H1 (cell line): ENCODE data around the gene MRPL9. TPM values are rescaled to one million over a fixed set of nuclear protein-coding genes. Genes with fewer than 3 reads are reported as not detected.
A peak's percentile ranks its signal among the peaks of the same experiment; 100 is the strongest.

Experiments
- CTCF ChIA-PET: fragments of 300-600 bp; sonication (Branson Sonifier 250); formaldehyde crosslinking; loops from one replicate; lab custom pipeline; 2021; ENCODE audit not compliant: partially characterized antibody; lab: Charles Lee
- POLR2A ChIA-PET: fragments of 300-600 bp; sonication (Branson Sonifier 250); formaldehyde crosslinking; loops from one replicate; lab custom pipeline; 2021; ENCODE audit warnings: inconsistent platforms; ENCODE audit not compliant: partially characterized antibody; lab: Charles Lee
- DNase-seq, 2 experiments: peaks; one replicate each; pipeline versions ENCODE4 v3.0.0 to v3.0.0-alpha.2; 2010 to 2022; ENCODE audit warnings: low spot score in 2 of 2, low read depth in 1 of 2, mixed read lengths in 1 of 2
- FAIRE-seq: peaks from 2 replicates; lab custom pipeline; 2011; peaks lifted over from hg19 to GRCh38; lab: Jason Lieb, UNC
- H2AFZ ChIP-seq: 2 replicates; pipeline ENCODE4 v1.8.1; 2012; ENCODE audit warnings: low read length, inconsistent platforms
- H2AK5ac ChIP-seq: 2 replicates; pipeline ENCODE4 v1.6.1; 2013; ENCODE audit warnings: low read depth, low read length
- H2BK120ac ChIP-seq: replicated peaks from 2 replicates; pipeline ENCODE3; 2013; ENCODE audit warnings: low read depth, low read length, inconsistent platforms
- H2BK12ac ChIP-seq: 2 replicates; pipeline ENCODE4 v1.6.1; 2013; ENCODE audit warnings: low read depth, low read length
- H2BK15ac ChIP-seq: 2 replicates; pipeline ENCODE4 v1.6.1; 2013; ENCODE audit warnings: low read length
- H2BK20ac ChIP-seq: 2 replicates; pipeline ENCODE4 v1.6.1; 2013; ENCODE audit warnings: low read length
- H2BK5ac ChIP-seq: 2 replicates; pipeline ENCODE4 v1.6.1; 2013; ENCODE audit warnings: low read depth, low read length
- H3K14ac ChIP-seq: 2 replicates; pipeline ENCODE4 v1.6.1; 2013; ENCODE audit warnings: inconsistent platforms; ENCODE audit not compliant: insufficient read length
- H3K18ac ChIP-seq: 2 replicates; pipeline ENCODE4 v1.6.1; 2013; ENCODE audit warnings: low read length; ENCODE audit errors: extremely low read depth
- H3K23ac ChIP-seq: 2 replicates; pipeline ENCODE4 v1.6.1; 2013; ENCODE audit warnings: inconsistent platforms; ENCODE audit not compliant: insufficient read length
- H3K23me2 ChIP-seq: 2 replicates; pipeline ENCODE4 v1.6.1; 2013; ENCODE audit warnings: low read depth, low read length
- H3K27ac ChIP-seq: 2 replicates; pipeline ENCODE4 v1.6.1; 2011; ENCODE audit warnings: low read depth, low read length, inconsistent platforms
- H3K27me3 ChIP-seq, 4 experiments: replicated peaks in 1 of 4; 1 replicate in 1 of 4; 2 replicates in 3 of 4; pipeline versions ENCODE4 v1.6.1 to v1.8.1; 2011 to 2013; ENCODE audit warnings: low read length in 3 of 4, mild to moderate bottlenecking in 3 of 4, inconsistent platforms in 2 of 4, mixed read lengths in 2 of 4, moderate library complexity in 1 of 4; ENCODE audit not compliant: control insufficient read depth in 3 of 4, insufficient read depth in 3 of 4; ENCODE audit errors: extremely low read depth in 1 of 4
- H3K36me3 ChIP-seq, 4 experiments: 2 replicates each; pipeline versions ENCODE4 v1.6.1 to v1.8.1; 2011 to 2013; ENCODE audit warnings: mild to moderate bottlenecking in 4 of 4, low read length in 3 of 4, moderate library complexity in 2 of 4, control low read depth in 1 of 4, inconsistent platforms in 1 of 4; ENCODE audit not compliant: insufficient read depth in 4 of 4, control insufficient read depth in 2 of 4
- H3K4ac ChIP-seq: replicated peaks from 2 replicates; pipeline ENCODE3; 2013; ENCODE audit warnings: low read length, low read depth, mixed read lengths, inconsistent platforms; ENCODE audit not compliant: insufficient read length
- H3K4me1 ChIP-seq, 4 experiments: replicated peaks in 1 of 4; 1 replicate in 1 of 4; 2 replicates in 3 of 4; pipeline versions ENCODE4 v1.6.1 to v1.8.1; 2011 to 2013; ENCODE audit warnings: low read length in 3 of 4, inconsistent platforms in 2 of 4, mixed read lengths in 1 of 4; ENCODE audit not compliant: insufficient read depth in 4 of 4, control insufficient read depth in 3 of 4
- H3K4me2 ChIP-seq, 2 experiments: 2 replicates each; pipeline versions ENCODE4 v1.6.1 to v1.8.1; 2011 to 2013; ENCODE audit warnings: low read depth in 2 of 2, low read length in 2 of 2, control low read depth in 1 of 2, inconsistent platforms in 1 of 2, mild to moderate bottlenecking in 1 of 2; ENCODE audit not compliant: insufficient read depth in 1 of 2
- H3K4me3 ChIP-seq, 4 experiments: fragments of 200-600, 300-600 bp in 1 of 4; sonication (generic), shearing (Covaris generic), sonication (Bioruptor Twin) in 1 of 4; 2 replicates each; pipeline versions ENCODE4 v1.5.1 to v1.8.1; 2011 to 2016; ENCODE audit warnings: low read length in 4 of 4, low read depth in 3 of 4, control low read depth in 2 of 4, inconsistent platforms in 2 of 4, mild to moderate bottlenecking in 2 of 4, mixed read lengths in 1 of 4, moderate library complexity in 1 of 4; ENCODE audit not compliant: insufficient read depth in 2 of 4; ENCODE audit errors: extremely low read depth in 1 of 4
- H3K56ac ChIP-seq: replicated peaks from 2 replicates; pipeline ENCODE3; 2013; ENCODE audit warnings: low read depth, mild to moderate bottlenecking, mixed read lengths, low read length, inconsistent platforms; ENCODE audit not compliant: insufficient read length
- H3K79me1 ChIP-seq: 2 replicates; pipeline ENCODE4 v1.6.1; 2013; ENCODE audit warnings: low read depth, low read length, control low read depth
- H3K79me2 ChIP-seq, 2 experiments: 2 replicates each; pipeline versions ENCODE4 v1.6.1 to v1.8.1; 2012 to 2013; ENCODE audit warnings: low read length in 2 of 2, mild to moderate bottlenecking in 2 of 2, inconsistent platforms in 1 of 2; ENCODE audit not compliant: insufficient read depth in 2 of 2, control insufficient read depth in 1 of 2
- H3K9ac ChIP-seq, 4 experiments: replicated peaks in 1 of 4; 1 replicate in 1 of 4; 2 replicates in 3 of 4; pipeline versions ENCODE4 v1.6.1 to v1.8.1; 2011 to 2013; ENCODE audit warnings: low read depth in 3 of 4, low read length in 3 of 4, control low read depth in 2 of 4, mild to moderate bottlenecking in 2 of 4, moderate library complexity in 2 of 4, inconsistent platforms in 1 of 4; ENCODE audit errors: extremely low read depth in 1 of 4
- H3K9me3 ChIP-seq, 2 experiments: 2 replicates each; pipeline versions ENCODE4 v1.6.1 to v1.8.1; 2012 to 2013; ENCODE audit warnings: mild to moderate bottlenecking in 2 of 2, moderate library complexity in 2 of 2, control low read depth in 1 of 2, inconsistent platforms in 1 of 2, low read depth in 1 of 2, low read length in 1 of 2, mixed read lengths in 1 of 2; ENCODE audit not compliant: insufficient read depth in 2 of 2
- H4K20me1 ChIP-seq, 2 experiments: replicated peaks in 1 of 2; 2 replicates each; pipeline versions ENCODE3 to v1.8.1; 2011 to 2013; ENCODE audit warnings: inconsistent platforms in 2 of 2, low read length in 2 of 2, mild to moderate bottlenecking in 1 of 2; ENCODE audit not compliant: insufficient read depth in 2 of 2, control insufficient read depth in 1 of 2
- H4K5ac ChIP-seq: 2 replicates; pipeline ENCODE4 v1.6.1; 2013; ENCODE audit warnings: low read length, low read depth, mixed read lengths, inconsistent platforms; ENCODE audit not compliant: insufficient read length
- H4K8ac ChIP-seq: 2 replicates; pipeline ENCODE4 v1.8.0; 2013; ENCODE audit warnings: mild to moderate bottlenecking, moderate library complexity, low read length, inconsistent platforms; ENCODE audit not compliant: insufficient read depth; ENCODE audit errors: extremely low read depth
- H4K91ac ChIP-seq: replicated peaks from 2 replicates; pipeline ENCODE3; 2013; ENCODE audit warnings: low read length, mixed read lengths, inconsistent platforms; ENCODE audit not compliant: insufficient read length
- CHD2 ChIP-seq: IDR thresholded peaks from 2 replicates; pipeline ENCODE4 v1.6.1; 2012; ENCODE audit warnings: low read length, improper control_type of control experiment
- EGR1 ChIP-seq: IDR thresholded peaks from 2 replicates; pipeline ENCODE4 v1.6.1; 2011; ENCODE audit warnings: low read depth, low read length, borderline replicate concordance
- JUND ChIP-seq: IDR thresholded peaks from 2 replicates; pipeline ENCODE4 v1.6.1; 2011; ENCODE audit warnings: mild to moderate bottlenecking, improper control_type of control experiment, low read length
- KDM1A ChIP-seq: fragments of 200-600, 300-600 bp; sonication (generic); IDR thresholded peaks from 2 replicates; pipeline ENCODE4 v1.7.1; 2016; ENCODE audit warnings: mild to moderate bottlenecking, low read length, borderline replicate concordance
- MAFK ChIP-seq: IDR thresholded peaks from 2 replicates; pipeline ENCODE4 v1.6.1; 2012; ENCODE audit warnings: low read depth, mild to moderate bottlenecking, improper control_type of control experiment, low read length
- NRF1 ChIP-seq: IDR thresholded peaks from 2 replicates; pipeline ENCODE4 v1.6.1; 2011; ENCODE audit warnings: mild to moderate bottlenecking, low read depth, low read length, improper control_type of control experiment
- WGBS, 2 experiments: shearing (Covaris generic) in 1 of 2; methylation state at CpG; one replicate each; pipeline versions ENCODE4 v1.1.6 to v1.1.7; 2013 to 2015; ENCODE audit warnings: low lambda C conversion rate in 2 of 2, mixed read lengths in 2 of 2, inconsistent platforms in 1 of 2, low coverage in 1 of 2, missing lambda C conversion rate in 1 of 2; ENCODE audit not compliant: insufficient replicate concordance in 2 of 2, insufficient coverage in 1 of 2, insufficient read length in 1 of 2; ENCODE audit errors: extremely low coverage in 1 of 2, missing lambda C conversion rate in 1 of 2; 5-methylcytosine and 5-hydroxymethylcytosine counted together
- polyA plus RNA-seq, 7 experiments: library from polyadenylated mRNA; depleted of rRNA in 3 of 7; stranded (reverse) in 5 of 7; unstranded in 2 of 7; fragments of >200 nt in 5 of 7; fragments of 200-250 nt in 2 of 7; gene quantifications; 1 replicate in 5 of 7; 2 replicates in 1 of 7; 4 replicates in 1 of 7; pipeline versions ENCODE4 v1.2.1 to v1.2.3, GENCODE V29; 2011 to 2013; ENCODE audit warnings: missing spikeins in 2 of 7, mixed read lengths in 2 of 7
- total RNA-seq: library from RNA; stranded (reverse); fragmentation: NEBNext Ultra II Directional; extraction: Animal tissue kit (Norgen Biotek cat#: 25700); gene quantifications from 2 replicates; pipeline ENCODE4 v1.2.1, GENCODE V29; 2021

MRPL9 gene
- total and polyA plus RNA-seq, 2 of the 8 experiments (the other 6 are each of a cell fraction or from before 2014, with no cell fraction given): 74.9 to 113 TPM

DNA sequence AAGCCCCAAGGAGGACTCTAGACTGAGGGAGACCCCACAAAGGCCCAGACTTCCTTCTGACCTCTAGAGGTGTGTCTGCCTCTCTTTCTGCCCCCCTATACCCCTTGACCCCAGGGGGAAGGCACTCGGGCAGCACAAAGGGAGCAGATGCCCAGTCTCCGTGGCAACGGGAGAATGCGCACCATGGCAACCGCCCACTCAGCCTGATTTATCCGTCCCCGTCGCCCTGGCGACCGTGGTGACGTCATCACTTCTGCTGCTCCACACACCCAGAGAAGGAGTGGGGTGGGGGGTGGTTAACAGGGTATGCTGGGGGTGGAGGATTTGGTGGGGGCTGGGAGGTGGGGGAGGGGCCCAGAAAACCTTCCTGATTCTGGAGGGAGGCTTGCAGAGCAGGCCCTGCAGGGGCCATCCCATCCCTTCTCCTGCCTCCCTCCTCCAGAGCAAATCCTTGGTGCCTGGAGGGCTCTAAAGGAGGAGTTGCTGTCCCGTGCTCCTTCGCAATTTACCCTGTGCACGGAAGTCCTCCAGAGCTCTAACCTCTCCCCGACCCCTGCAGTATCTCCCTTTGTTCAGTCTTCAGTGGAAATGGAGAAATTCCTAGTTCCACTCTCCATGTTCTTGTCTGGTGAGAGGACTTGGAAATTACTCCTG lies 53.0 kb downstream of the MRPL9 start:
- no peak overlapping the region for H2AK5ac ChIP-seq
- POLR2A ChIA-PET: no interaction called here

More for the DNA sequence above, 53.0 kb downstream of the MRPL9 start:
- H3K4me1 ChIP-seq: peaks cover 0 to 5% (median 0%) of the 10 kb centered on the region in 4 experiments; a peak in 4 of 7 replicates
- H3K4ac ChIP-seq: no peak overlapping the region
- no peak overlapping the region for H2BK15ac ChIP-seq
- H4K8ac ChIP-seq: no peak overlapping the region
- H3K27ac ChIP-seq: no peak overlapping the region
- no peak overlapping the region for H2AFZ ChIP-seq
- no peak overlapping the region for H2BK5ac ChIP-seq
- no peak overlapping the region for H3K9ac ChIP-seq
- no peak overlapping the region for H3K4me2 ChIP-seq
- DNase-seq (peak in 1 of 2 experiments; percentile 75), FAIRE-seq (no peak)
- no peak overlapping the region for H3K4me3 ChIP-seq
- no peak overlapping the region for H2BK120ac ChIP-seq
- no peak overlapping the region for H4K91ac ChIP-seq
- no peak overlapping the region for H2BK20ac ChIP-seq
- no peaks in the 10 kb centered on the region; a peak in 1 of 7 replicates for H3K27me3 ChIP-seq
- H2BK12ac ChIP-seq: no peak overlapping the region
- H4K5ac ChIP-seq: no peak overlapping the region
- CTCF ChIA-PET: interaction anchor here (1.4 to 2.0 kb wide), 2 partner anchors 12 to 24 kb away, joined by 4 read pairs; no protein-coding TSS in a partner anchor
- H4K20me1 ChIP-seq: no peaks in the 10 kb centered on the region
- H3K79me1 ChIP-seq: no peaks in the 10 kb centered on the region
- no peak overlapping the region for H3K23ac ChIP-seq
- 82% methylated on average over 10 of the region's 15 CpGs; no CpG with 5 or more reads in 1 of the 2 experiments for WGBS, 2 experiments
- H3K18ac ChIP-seq: no peak overlapping the region
- no peak overlapping the region for H3K14ac ChIP-seq
- H3K36me3 ChIP-seq: no peaks in the 10 kb centered on the region
- H3K9me3 ChIP-seq: no peaks in the 10 kb centered on the region
- H3K23me2 ChIP-seq: no peaks in the 10 kb centered on the region; the same call in 1 of the 2 replicates
- H3K56ac ChIP-seq: no peak overlapping the region
- no peaks in the 10 kb centered on the region for H3K79me2 ChIP-seq
- peak; percentile 73; the same call in 1 of the 2 replicates for TF ChIP-seq EGR1
- TF ChIP-seq JUND: peak; percentile 90
- no peak for TF ChIP-seq KDM1A
- no peak for TF ChIP-seq NRF1
- TF ChIP-seq MAFK: no peak
- no peak for TF ChIP-seq CHD2
